GM12878 (cell line): ENCODE data around the gene SHQ1.

Experiments used
- CTCF ChIP-seq, 3 experiments: IDR thresholded peaks in 2 of 3; conservative IDR thresholded peaks in 1 of 3; 2 replicates each; pipeline ENCODE4 v1.5.1; 2011; ENCODE audit warnings: low read depth in 3 of 3, low read length in 3 of 3, mild to moderate bottlenecking in 3 of 3, control low read depth in 2 of 3, moderate library complexity in 2 of 3, inconsistent platforms in 1 of 3, mixed read lengths in 1 of 3; ENCODE audit not compliant: control insufficient read depth in 2 of 3, insufficient read depth in 1 of 3; ENCODE audit errors: extremely low read depth in 1 of 3
- EP300 ChIP-seq, 2 experiments: fragments of 150-350 bp in 1 of 2; IDR thresholded peaks; 2 replicates each; pipeline ENCODE4 v1.6.1; 2011 to 2012; ENCODE audit warnings: low read depth in 2 of 2, low read length in 2 of 2, borderline replicate concordance in 1 of 2, improper control_type of control experiment in 1 of 2, inconsistent platforms in 1 of 2; ENCODE audit not compliant: control insufficient read depth in 1 of 2
- FOXK2 ChIP-seq: fragments of 450-650 bp; IDR thresholded peaks from 2 replicates; pipeline ENCODE4 v1.6.1; 2017; ENCODE audit warnings: mild to moderate bottlenecking, moderate library complexity
- HDAC6 ChIP-seq: fragments of 200-600 bp; sonication (generic); IDR thresholded peaks from one replicate; pipeline ENCODE4 v1.8.0; 2017; ENCODE audit warnings: antibody characterized with exemption; ENCODE audit not compliant: unreplicated experiment
- NRF1 ChIP-seq: conservative IDR thresholded peaks from 2 replicates; pipeline ENCODE4 v1.6.1; 2011; ENCODE audit warnings: mild to moderate bottlenecking, low read depth, low read length, improper control_type of control experiment
- POLR2A ChIP-seq: IDR thresholded peaks from 2 replicates; pipeline ENCODE4 v1.6.1; 2011; ENCODE audit warnings: low read depth, mild to moderate bottlenecking, low read length
- RFX5 ChIP-seq: IDR thresholded peaks from 2 replicates; pipeline ENCODE4 v1.6.1; 2011; ENCODE audit warnings: low read depth, low read length, improper control_type of control experiment
- SMC3 ChIP-seq: IDR thresholded peaks from 2 replicates; pipeline ENCODE4 v1.6.1; 2011; ENCODE audit warnings: low read length, improper control_type of control experiment, borderline replicate concordance
- SUPT20H ChIP-seq: IDR thresholded peaks from 2 replicates; pipeline ENCODE4 v1.6.1; 2011; ENCODE audit warnings: low read depth, mild to moderate bottlenecking, low read length, moderate library complexity, borderline replicate concordance; ENCODE audit not compliant: control insufficient read depth
- ZNF592 ChIP-seq: fragments of 450-650 bp; IDR thresholded peaks from 2 replicates; pipeline ENCODE4 v1.6.1; 2017; ENCODE audit warnings: mild to moderate bottlenecking, moderate library complexity

- TF ChIP-seq RFX5 (no peak), NRF1 (no peak), EP300 (IDR thresholded peaks at IDR 0.05; ENCODE audit: borderline replicate concordance in 1 of 2, control insufficient read depth in 1 of 2, low read depth in 2 of 2, low read length in 2 of 2) (no peak), CTCF (IDR thresholded peaks at IDR 0.05 in 2 of 3, conservative IDR thresholded peaks at IDR 0.05 in 1 of 3; ENCODE audit: control insufficient read depth in 2 of 3, extremely low read depth in 1 of 3, insufficient read depth in 1 of 3, low read depth in 3 of 3, low read length in 3 of 3) (no peak), FOXK2 (no peak), POLR2A (no peak), SUPT20H (no peak), HDAC6 (no peak), SMC3 (no peak), ZNF592 (no peak)
Measured at GRCh38 chr3:72702997-72703396, 145.2 kb downstream of the SHQ1 start.
